ENCODE results near the gene ZCWPW1. TPM values are rescaled to one million over a fixed set of nuclear protein-coding genes. Genes with fewer than 3 reads are reported as not detected.
"Not testable (repeated sequence)": the region's sequence is repeated elsewhere in the genome, so short reads cannot be mapped to it uniquely, and the experiment has no call there.

ZCWPW1 gene
- total RNA-seq, 2 experiments from 2014 or later, result 3.9 to 4.0 TPM

GRCh38 chr7:100380196-100380595 lies 48.3 kb downstream of the ZCWPW1 start:
- POLR2A ChIA-PET, result no interaction called here

GRCh38 chr7:100378114-100378755 lies 50.3 kb downstream of the ZCWPW1 start:
- intact Hi-C loops (cut with micrococcal nuclease), result no loop called here
- Mint-ChIP-seq H3K4me3 (no peak overlapping the region), H3K4me1 (ENCODE audit: low read depth) (no peaks in the 10 kb centered on the region)

More at GRCh38 chr7:100380196-100380595, 48.3 kb downstream of the ZCWPW1 start:
- DNase-seq, result no peak
- Mint-ChIP-seq H3K9me3 (no peaks in the 10 kb centered on the region), H3K4me3 (no peak overlapping the region), H3K27me3 (peaks cover 2% of the 10 kb centered on the region), H3K36me3 (no peaks in the 10 kb centered on the region), H3K27ac (no peak overlapping the region), H3K4me1 (ENCODE audit: low read depth) (peaks cover 2% of the 10 kb centered on the region)
- CTCF ChIA-PET, result no interaction called here
- intact Hi-C loops (cut with micrococcal nuclease), result no loop called here

GRCh38 chr7:100376066-100376465 lies 52.4 kb downstream of the ZCWPW1 start:
- H3K4me3 Mint-ChIP-seq, result no peak overlapping the region
- intact Hi-C loops (cut with micrococcal nuclease), result no loop called here
- ChIA-PET CTCF (interaction anchor here (1.0 to 3.9 kb wide), 2 partner anchors 32 to 74 kb away, joined by 3 to 12 read pairs; no protein-coding TSS in a partner anchor), POLR2A (no interaction called here)
- peaks cover 8% of the 10 kb centered on the region for H3K4me1 Mint-ChIP-seq (ENCODE audit: low read depth)
- DNase-seq, result no peak
- no peaks in the 10 kb centered on the region for H3K27me3 Mint-ChIP-seq
- H3K27ac Mint-ChIP-seq, result no peak overlapping the region
- H3K36me3 Mint-ChIP-seq, result no peaks in the 10 kb centered on the region
- no peaks in the 10 kb centered on the region for H3K9me3 Mint-ChIP-seq

More at GRCh38 chr7:100378114-100378755, 50.3 kb downstream of the ZCWPW1 start:
- Mint-ChIP-seq H3K27me3 (peaks cover under 1% of the 10 kb centered on the region), H3K27ac (no peak overlapping the region), H3K9me3 (no peaks in the 10 kb centered on the region), H3K36me3 (no peaks in the 10 kb centered on the region)
- no peak for DNase-seq
- POLR2A ChIA-PET, result no interaction called here
- CTCF ChIA-PET, result interaction anchor here (0.6 kb wide), 1 partner anchor 103 kb away, joined by 3 read pairs; no protein-coding TSS in a partner anchor

GRCh38 chr7:100374601-100375000 lies 53.9 kb downstream of the ZCWPW1 start:
- Mint-ChIP-seq H3K4me3 (no peak overlapping the region), H3K36me3 (no peaks in the 10 kb centered on the region), H3K9me3 (no peaks in the 10 kb centered on the region), H3K27me3 (no peaks in the 10 kb centered on the region), H3K27ac (no peak overlapping the region), H3K4me1 (ENCODE audit: low read depth) (peaks cover 8% of the 10 kb centered on the region)
- intact Hi-C loops (cut with micrococcal nuclease), result no loop called here
- DNase-seq, result no peak
- ChIA-PET CTCF (interaction anchor here (3.9 kb wide), 1 partner anchor 33 kb away, joined by 12 read pairs; no protein-coding TSS in a partner anchor), POLR2A (no interaction called here)

GRCh38 chr7:100373870-100374598 lies 54.5 kb downstream of the ZCWPW1 start:
- CTCF ChIA-PET, result interaction anchor here (3.9 kb wide), 1 partner anchor 34 kb away, joined by 12 read pairs; no protein-coding TSS in a partner anchor
- DNase-seq; H3K4me3 Mint-ChIP-seq; H3K36me3 Mint-ChIP-seq; POLR2A ChIA-PET; H3K9me3 Mint-ChIP-seq; H3K27me3 Mint-ChIP-seq; H3K27ac Mint-ChIP-seq; intact Hi-C loops (cut with micrococcal nuclease); H3K4me1 Mint-ChIP-seq (ENCODE audit: low read depth): not testable (repeated sequence)

- ChIA-PET POLR2A (no interaction called here), CTCF (interaction anchor here (1.3 to 3.9 kb wide), 2 partner anchors 34 kb away, joined by 3 to 12 read pairs; no protein-coding TSS in a partner anchor)
- H3K27me3 Mint-ChIP-seq, result no peaks in the 10 kb centered on the region
- H3K9me3 Mint-ChIP-seq, result no peaks in the 10 kb centered on the region
- DNase-seq, result no peak
- no peaks in the 10 kb centered on the region for H3K36me3 Mint-ChIP-seq
- H3K4me1 Mint-ChIP-seq (ENCODE audit: low read depth), result peaks cover 8% of the 10 kb centered on the region
- no peak within 1 kb of the TSS for H3K4me3 Mint-ChIP-seq
- intact Hi-C loops (cut with micrococcal nuclease), result no loop called here
- H3K27ac Mint-ChIP-seq, result no peak within 1 kb of the TSS
These were observed 55.2 kb downstream of the ZCWPW1 start, which contains the start of gene PILRA for GRCh38 chr7:100373261-100373831. PILRA (plus strand) TSS chr7:100373487; CDS start chr7:100373657, 170 bp downstream.

GRCh38 chr7:100372694-100373093 lies 55.8 kb downstream of the ZCWPW1 start:
- CTCF ChIA-PET, result interaction anchor here (1.3 kb wide), 1 partner anchor 35 kb away, joined by 3 read pairs; no protein-coding TSS in a partner anchor
- Mint-ChIP-seq H3K27me3 (no peaks in the 10 kb centered on the region), H3K36me3 (peaks cover under 1% of the 10 kb centered on the region), H3K27ac (no peak overlapping the region), H3K4me1 (ENCODE audit: low read depth) (peaks cover 8% of the 10 kb centered on the region), H3K4me3 (no peak overlapping the region), H3K9me3 (no peaks in the 10 kb centered on the region)
- POLR2A ChIA-PET, result no interaction called here
- no peak for DNase-seq
- intact Hi-C loops (cut with micrococcal nuclease), result no loop called here

- no peaks in the 10 kb centered on the region for H3K9me3 Mint-ChIP-seq
- no peak overlapping the region for H3K4me3 Mint-ChIP-seq
- H3K4me1 Mint-ChIP-seq (ENCODE audit: low read depth), result peaks cover 9% of the 10 kb centered on the region
- H3K36me3 Mint-ChIP-seq, result peaks cover 4% of the 10 kb centered on the region
- H3K27me3 Mint-ChIP-seq, result no peaks in the 10 kb centered on the region
- ChIA-PET CTCF (interaction anchor here (1.3 kb wide), 1 partner anchor 36 kb away, joined by 3 read pairs; no protein-coding TSS in a partner anchor), POLR2A (no interaction called here)
- DNase-seq, result peak; percentile 35
- intact Hi-C loops (cut with micrococcal nuclease), result no loop called here
- no peak overlapping the region for H3K27ac Mint-ChIP-seq
These were observed 56.2 kb downstream of the ZCWPW1 start for GRCh38 chr7:100372256-100372655.

- DNase-seq, result no peak
- ChIA-PET CTCF (interaction anchor here (0.6 to 1.3 kb wide), 2 partner anchors 13 to 36 kb away, joined by 3 to 4 read pairs; no protein-coding TSS in a partner anchor), POLR2A (no interaction called here)
- Mint-ChIP-seq H3K4me3 (no peak overlapping the region), H3K27me3 (no peaks in the 10 kb centered on the region), H3K27ac (no peak overlapping the region), H3K9me3 (no peaks in the 10 kb centered on the region), H3K4me1 (ENCODE audit: low read depth) (peaks cover 13% of the 10 kb centered on the region), H3K36me3 (peaks cover 8% of the 10 kb centered on the region)
- intact Hi-C loops (cut with micrococcal nuclease), result no loop called here
These were observed 56.8 kb downstream of the ZCWPW1 start for GRCh38 chr7:100371561-100372171.

- intact Hi-C loops (cut with micrococcal nuclease), result no loop called here
- Mint-ChIP-seq H3K36me3 (peaks cover 15% of the 10 kb centered on the region), H3K4me3 (no peak overlapping the region), H3K4me1 (ENCODE audit: low read depth) (peaks cover 22% of the 10 kb centered on the region), H3K27ac (no peak overlapping the region), H3K9me3 (no peaks in the 10 kb centered on the region), H3K27me3 (no peaks in the 10 kb centered on the region)
- DNase-seq, result no peak
- POLR2A ChIA-PET, result no interaction called here
- CTCF ChIA-PET, result no interaction called here
These were observed 57.8 kb downstream of the ZCWPW1 start for GRCh38 chr7:100370746-100371145.

- H3K27me3 Mint-ChIP-seq, result no peaks in the 10 kb centered on the region
- ChIA-PET POLR2A (no interaction called here), CTCF (no interaction called here)
- H3K27ac Mint-ChIP-seq, result no peak overlapping the region
- H3K9me3 Mint-ChIP-seq, result no peaks in the 10 kb centered on the region
- peaks cover 27% of the 10 kb centered on the region for H3K4me1 Mint-ChIP-seq (ENCODE audit: low read depth)
- no peak overlapping the region for H3K4me3 Mint-ChIP-seq
- no peak for DNase-seq
- intact Hi-C loops (cut with micrococcal nuclease), result no loop called here
- peaks cover 15% of the 10 kb centered on the region for H3K36me3 Mint-ChIP-seq
These were observed 58.2 kb downstream of the ZCWPW1 start for GRCh38 chr7:100370303-100370702.

- H3K4me1 Mint-ChIP-seq (ENCODE audit: low read depth), result peaks cover 37% of the 10 kb centered on the region
- peaks cover 21% of the 10 kb centered on the region for H3K36me3 Mint-ChIP-seq
- no peak overlapping the region for H3K4me3 Mint-ChIP-seq
- CTCF ChIA-PET, result no interaction called here
- POLR2A ChIA-PET, result no interaction called here
- intact Hi-C loops (cut with micrococcal nuclease), result loop anchor here (5.0 kb wide), 1 partner anchor 97 kb away; no protein-coding TSS in a partner anchor
- H3K9me3 Mint-ChIP-seq, result no peaks in the 10 kb centered on the region
- H3K27me3 Mint-ChIP-seq, result no peaks in the 10 kb centered on the region
- no peak for DNase-seq
- H3K27ac Mint-ChIP-seq, result no peak overlapping the region
These were observed 59.4 kb downstream of the ZCWPW1 start for GRCh38 chr7:100369105-100369504.
